Rectal smooth muscle tissue (tissue), 1 donor: Measurements from ENCODE around the gene OPRM1.

ENCODE experiments used
- H3K27ac ChIP-seq: one replicate; pipeline ENCODE4 v1.7.0; 2013; ENCODE audit warnings: low read depth, low read length, inconsistent platforms
- H3K27me3 ChIP-seq: one replicate; pipeline ENCODE4 v1.7.0; 2013; ENCODE audit warnings: low read length; ENCODE audit not compliant: control insufficient read depth, insufficient read depth
- H3K36me3 ChIP-seq: one replicate; pipeline ENCODE4 v1.7.0; 2013; ENCODE audit warnings: low read length; ENCODE audit not compliant: control insufficient read depth, insufficient read depth
- H3K4me1 ChIP-seq: one replicate; pipeline ENCODE4 v1.7.0; 2013; ENCODE audit warnings: low read length; ENCODE audit not compliant: control insufficient read depth, insufficient read depth
- H3K4me3 ChIP-seq: one replicate; pipeline ENCODE4 v1.7.0; 2013; ENCODE audit warnings: low read length
- H3K9ac ChIP-seq: one replicate; pipeline ENCODE4 v1.7.0; 2013; ENCODE audit warnings: low read length

OPRM1 gene

GRCh38 chr6:154039231-154039842, at the start of gene OPRM1:
Gene OPRM1, plus strand, starts transcription at chr6:154039240. Its CDS starts 305 bp downstream, at chr6:154039545.
- H3K27me3 ChIP-seq = peaks cover 6% of the 10 kb centered on the region
- H3K27ac ChIP-seq = no peak within 1 kb of the TSS
- no peak within 1 kb of the TSS for H3K9ac ChIP-seq
- no peak within 1 kb of the TSS for H3K4me3 ChIP-seq
- no peaks in the 10 kb centered on the region for H3K4me1 ChIP-seq
- no peaks in the 10 kb centered on the region for H3K36me3 ChIP-seq

- H3K4me3 ChIP-seq = no peak overlapping the region
- H3K4me1 ChIP-seq = no peaks in the 10 kb centered on the region
- no peaks in the 10 kb centered on the region for H3K27me3 ChIP-seq
- H3K36me3 ChIP-seq = no peaks in the 10 kb centered on the region
- no peak overlapping the region for H3K27ac ChIP-seq
- no peak overlapping the region for H3K9ac ChIP-seq
Measured at GRCh38 chr6:153989989-153990388, 49.1 kb upstream of the OPRM1 start.

GRCh38 chr6:153994004-153994403, 45.0 kb upstream of the OPRM1 start:
- Histone ChIP-seq H3K36me3 (no peaks in the 10 kb centered on the region), H3K4me3 (no peak overlapping the region), H3K4me1 (no peaks in the 10 kb centered on the region), H3K27me3 (no peaks in the 10 kb centered on the region), H3K27ac (no peak overlapping the region), H3K9ac (no peak overlapping the region)

GRCh38 chr6:153994811-153995210, 44.2 kb upstream of the OPRM1 start:
- Histone ChIP-seq H3K27ac (no peak overlapping the region), H3K27me3 (no peaks in the 10 kb centered on the region), H3K4me1 (no peaks in the 10 kb centered on the region), H3K4me3 (no peak overlapping the region), H3K9ac (no peak overlapping the region), H3K36me3 (no peaks in the 10 kb centered on the region)

- no peaks in the 10 kb centered on the region for H3K36me3 ChIP-seq
- no peak overlapping the region for H3K27ac ChIP-seq
- H3K9ac ChIP-seq = no peak overlapping the region
- no peaks in the 10 kb centered on the region for H3K4me1 ChIP-seq
- no peaks in the 10 kb centered on the region for H3K27me3 ChIP-seq
- H3K4me3 ChIP-seq = no peak overlapping the region
Measured at GRCh38 chr6:153997221-153997620, 41.8 kb upstream of the OPRM1 start.

GRCh38 chr6:154001494-154002285, 37.4 kb upstream of the OPRM1 start:
- Histone ChIP-seq H3K4me3 (no peak overlapping the region), H3K27me3 (no peaks in the 10 kb centered on the region), H3K36me3 (no peaks in the 10 kb centered on the region), H3K9ac (no peak overlapping the region), H3K4me1 (no peaks in the 10 kb centered on the region), H3K27ac (no peak overlapping the region)

- no peaks in the 10 kb centered on the region for H3K27me3 ChIP-seq
- no peak overlapping the region for H3K4me3 ChIP-seq
- H3K9ac ChIP-seq = no peak overlapping the region
- H3K36me3 ChIP-seq = no peaks in the 10 kb centered on the region
- no peaks in the 10 kb centered on the region for H3K4me1 ChIP-seq
- no peak overlapping the region for H3K27ac ChIP-seq
Measured at GRCh38 chr6:154002894-154003293, 36.1 kb upstream of the OPRM1 start.

GRCh38 chr6:154010371-154010770, 28.7 kb upstream of the OPRM1 start:
- H3K4me1 ChIP-seq = no peaks in the 10 kb centered on the region
- H3K27ac ChIP-seq = no peak overlapping the region
- H3K27me3 ChIP-seq = no peaks in the 10 kb centered on the region
- no peak overlapping the region for H3K9ac ChIP-seq
- H3K36me3 ChIP-seq = no peaks in the 10 kb centered on the region
- no peak overlapping the region for H3K4me3 ChIP-seq

GRCh38 chr6:154012852-154013251, 26.2 kb upstream of the OPRM1 start:
- Histone ChIP-seq H3K4me1 (no peaks in the 10 kb centered on the region), H3K27me3 (no peaks in the 10 kb centered on the region), H3K9ac (no peak overlapping the region), H3K36me3 (no peaks in the 10 kb centered on the region), H3K4me3 (no peak overlapping the region), H3K27ac (no peak overlapping the region)

- no peak overlapping the region for H3K4me3 ChIP-seq
- H3K36me3 ChIP-seq = no peaks in the 10 kb centered on the region
- no peak overlapping the region for H3K27ac ChIP-seq
- H3K4me1 ChIP-seq = no peaks in the 10 kb centered on the region
- H3K9ac ChIP-seq = no peak overlapping the region
- H3K27me3 ChIP-seq = no peaks in the 10 kb centered on the region
Measured at GRCh38 chr6:154017786-154018185, 21.3 kb upstream of the OPRM1 start.

GRCh38 chr6:154030646-154031045, 8.4 kb upstream of the OPRM1 start:
- Histone ChIP-seq H3K27ac (no peak overlapping the region), H3K9ac (no peak overlapping the region), H3K27me3 (no peaks in the 10 kb centered on the region), H3K4me1 (no peaks in the 10 kb centered on the region), H3K36me3 (no peaks in the 10 kb centered on the region), H3K4me3 (no peak overlapping the region)

- Histone ChIP-seq H3K9ac (no peak overlapping the region), H3K27ac (no peak overlapping the region), H3K4me3 (no peak overlapping the region), H3K4me1 (no peaks in the 10 kb centered on the region), H3K27me3 (peaks cover 6% of the 10 kb centered on the region), H3K36me3 (no peaks in the 10 kb centered on the region)
Measured at GRCh38 chr6:154041001-154041400, 2.0 kb downstream of the OPRM1 start.

GRCh38 chr6:154053141-154053540, 14.1 kb downstream of the OPRM1 start:
- Histone ChIP-seq H3K36me3 (no peaks in the 10 kb centered on the region), H3K27ac (no peak overlapping the region), H3K27me3 (no peaks in the 10 kb centered on the region), H3K9ac (no peak overlapping the region), H3K4me1 (no peaks in the 10 kb centered on the region), H3K4me3 (no peak overlapping the region)
